ENCODE results near the gene RAB40C.

GRCh38 chr16:583470-583814 lies 6.4 kb upstream of the RAB40C start:
- no peak for TF ChIP-seq CTCF (IDR thresholded peaks at IDR 0.05)
- TF ChIP-seq POLR2A (IDR thresholded peaks at IDR 0.05): no peak
- TF ChIP-seq EP300 (IDR thresholded peaks at IDR 0.05): no peak
